ENCODE data around the gene MAN2B1. TPM values are rescaled to one million over a fixed set of nuclear protein-coding genes. Genes with fewer than 3 reads are reported as not detected.
A peak's percentile ranks its signal among the peaks of the same experiment; 100 is the strongest.

Gene MAN2B1
- total and polyA plus RNA-seq, 2 of the 13 experiments (the other 11 are each of a cell fraction or from before 2014, with no cell fraction given) = 23.6 to 23.8 TPM

DNA sequence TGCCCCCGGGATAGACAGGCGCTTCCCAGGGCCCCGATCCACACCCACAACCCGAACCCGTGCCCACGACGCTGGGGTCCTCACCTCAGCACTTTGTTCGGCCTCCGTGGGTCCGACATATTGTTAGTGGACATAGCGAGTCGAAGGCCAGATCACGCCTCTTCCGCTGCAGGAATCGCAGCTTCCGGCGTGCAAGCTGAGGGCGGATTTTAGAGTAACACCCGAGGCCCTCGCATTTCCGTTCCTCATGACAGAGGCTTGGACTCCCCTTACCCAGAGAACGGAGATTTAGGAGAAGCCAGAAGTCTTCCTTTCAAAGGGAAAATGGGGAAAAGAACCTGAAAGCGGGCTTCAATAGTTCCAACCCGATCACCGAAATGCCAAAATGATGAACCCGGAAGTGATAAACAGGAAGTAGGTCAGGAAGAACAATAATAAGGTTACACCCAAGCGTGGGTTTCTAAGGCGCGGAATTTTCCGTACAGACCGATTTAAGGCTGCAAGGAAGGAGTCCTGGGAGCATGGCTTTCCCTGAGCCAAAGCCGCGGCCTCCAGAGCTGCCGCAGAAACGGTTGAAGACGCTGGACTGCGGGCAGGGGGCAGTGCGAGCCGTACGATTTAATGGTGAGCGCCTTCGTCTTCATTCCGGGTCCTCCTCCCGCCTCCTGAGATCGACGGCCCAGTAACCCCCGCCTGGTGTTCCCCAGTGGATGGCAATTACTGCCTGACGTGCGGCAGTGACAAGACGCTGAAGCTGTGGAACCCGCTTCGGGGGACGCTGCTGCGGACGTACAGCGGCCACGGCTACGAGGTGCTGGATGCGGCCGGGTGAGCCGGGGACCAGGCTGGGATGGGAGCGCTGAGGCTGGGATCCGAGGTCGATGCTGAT lies 3.0 kb upstream of the MAN2B1 start (continued):
- TF ChIP-seq, protein P1, sequence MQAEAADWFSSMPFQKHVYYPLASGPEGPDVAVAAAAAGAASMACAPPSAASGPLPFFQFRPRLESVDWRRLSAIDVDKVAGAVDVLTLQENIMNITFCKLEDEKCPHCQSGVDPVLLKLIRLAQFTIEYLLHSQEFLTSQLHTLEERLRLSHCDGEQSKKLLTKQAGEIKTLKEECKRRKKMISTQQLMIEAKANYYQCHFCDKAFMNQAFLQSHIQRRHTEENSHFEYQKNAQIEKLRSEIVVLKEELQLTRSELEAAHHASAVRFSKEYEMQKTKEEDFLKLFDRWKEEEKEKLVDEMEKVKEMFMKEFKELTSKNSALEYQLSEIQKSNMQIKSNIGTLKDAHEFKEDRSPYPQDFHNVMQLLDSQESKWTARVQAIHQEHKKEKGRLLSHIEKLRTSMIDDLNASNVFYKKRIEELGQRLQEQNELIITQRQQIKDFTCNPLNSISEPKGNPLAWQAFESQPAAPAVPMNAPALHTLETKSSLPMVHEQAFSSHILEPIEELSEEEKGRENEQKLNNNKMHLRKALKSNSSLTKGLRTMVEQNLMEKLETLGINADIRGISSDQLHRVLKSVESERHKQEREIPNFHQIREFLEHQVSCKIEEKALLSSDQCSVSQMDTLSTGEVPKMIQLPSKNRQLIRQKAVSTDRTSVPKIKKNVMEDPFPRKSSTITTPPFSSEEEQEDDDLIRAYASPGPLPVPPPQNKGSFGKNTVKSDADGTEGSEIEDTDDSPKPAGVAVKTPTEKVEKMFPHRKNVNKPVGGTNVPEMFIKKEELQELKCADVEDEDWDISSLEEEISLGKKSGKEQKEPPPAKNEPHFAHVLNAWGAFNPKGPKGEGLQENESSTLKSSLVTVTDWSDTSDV (CRISPR knock-in tag; IDR thresholded peaks at IDR 0.05) = no peak
- no peak; the same call in 1 of the 2 replicates for TF ChIP-seq ZNF766 (CRISPR knock-in tag; IDR thresholded peaks at IDR 0.05; ENCODE audit: borderline replicate concordance)
- 0 out of 2 replicates have a peak, but pooled peaks have one; percentile 34 for TF ChIP-seq RXRA (CRISPR knock-in tag; IDR thresholded peaks at IDR 0.05)
- no peak for TF ChIP-seq TAF15 (IDR thresholded peaks at IDR 0.05; ENCODE audit: low read depth, low read length, poor library complexity, severe bottlenecking)
- no peak for TF ChIP-seq NFE2 (CRISPR knock-in tag; IDR thresholded peaks at IDR 0.05)
- TF ChIP-seq, protein P2, sequence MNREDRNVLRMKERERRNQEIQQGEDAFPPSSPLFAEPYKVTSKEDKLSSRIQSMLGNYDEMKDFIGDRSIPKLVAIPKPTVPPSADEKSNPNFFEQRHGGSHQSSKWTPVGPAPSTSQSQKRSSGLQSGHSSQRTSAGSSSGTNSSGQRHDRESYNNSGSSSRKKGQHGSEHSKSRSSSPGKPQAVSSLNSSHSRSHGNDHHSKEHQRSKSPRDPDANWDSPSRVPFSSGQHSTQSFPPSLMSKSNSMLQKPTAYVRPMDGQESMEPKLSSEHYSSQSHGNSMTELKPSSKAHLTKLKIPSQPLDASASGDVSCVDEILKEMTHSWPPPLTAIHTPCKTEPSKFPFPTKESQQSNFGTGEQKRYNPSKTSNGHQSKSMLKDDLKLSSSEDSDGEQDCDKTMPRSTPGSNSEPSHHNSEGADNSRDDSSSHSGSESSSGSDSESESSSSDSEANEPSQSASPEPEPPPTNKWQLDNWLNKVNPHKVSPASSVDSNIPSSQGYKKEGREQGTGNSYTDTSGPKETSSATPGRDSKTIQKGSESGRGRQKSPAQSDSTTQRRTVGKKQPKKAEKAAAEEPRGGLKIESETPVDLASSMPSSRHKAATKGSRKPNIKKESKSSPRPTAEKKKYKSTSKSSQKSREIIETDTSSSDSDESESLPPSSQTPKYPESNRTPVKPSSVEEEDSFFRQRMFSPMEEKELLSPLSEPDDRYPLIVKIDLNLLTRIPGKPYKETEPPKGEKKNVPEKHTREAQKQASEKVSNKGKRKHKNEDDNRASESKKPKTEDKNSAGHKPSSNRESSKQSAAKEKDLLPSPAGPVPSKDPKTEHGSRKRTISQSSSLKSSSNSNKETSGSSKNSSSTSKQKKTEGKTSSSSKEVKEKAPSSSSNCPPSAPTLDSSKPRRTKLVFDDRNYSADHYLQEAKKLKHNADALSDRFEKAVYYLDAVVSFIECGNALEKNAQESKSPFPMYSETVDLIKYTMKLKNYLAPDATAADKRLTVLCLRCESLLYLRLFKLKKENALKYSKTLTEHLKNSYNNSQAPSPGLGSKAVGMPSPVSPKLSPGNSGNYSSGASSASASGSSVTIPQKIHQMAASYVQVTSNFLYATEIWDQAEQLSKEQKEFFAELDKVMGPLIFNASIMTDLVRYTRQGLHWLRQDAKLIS (CRISPR knock-in tag; IDR thresholded peaks at IDR 0.05) = no peak
- TF ChIP-seq BORCS8-MEF2B (CRISPR knock-in tag; IDR thresholded peaks at IDR 0.05) = peak; percentile 53; the same call in 1 of the 2 replicates
- TF ChIP-seq, protein P3, sequence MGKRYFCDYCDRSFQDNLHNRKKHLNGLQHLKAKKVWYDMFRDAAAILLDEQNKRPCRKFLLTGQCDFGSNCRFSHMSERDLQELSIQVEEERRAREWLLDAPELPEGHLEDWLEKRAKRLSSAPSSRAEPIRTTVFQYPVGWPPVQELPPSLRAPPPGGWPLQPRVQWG (CRISPR knock-in tag; IDR thresholded peaks at IDR 0.05; ENCODE audit: borderline replicate concordance, low read depth) = no peak
- TF ChIP-seq, protein P4, sequence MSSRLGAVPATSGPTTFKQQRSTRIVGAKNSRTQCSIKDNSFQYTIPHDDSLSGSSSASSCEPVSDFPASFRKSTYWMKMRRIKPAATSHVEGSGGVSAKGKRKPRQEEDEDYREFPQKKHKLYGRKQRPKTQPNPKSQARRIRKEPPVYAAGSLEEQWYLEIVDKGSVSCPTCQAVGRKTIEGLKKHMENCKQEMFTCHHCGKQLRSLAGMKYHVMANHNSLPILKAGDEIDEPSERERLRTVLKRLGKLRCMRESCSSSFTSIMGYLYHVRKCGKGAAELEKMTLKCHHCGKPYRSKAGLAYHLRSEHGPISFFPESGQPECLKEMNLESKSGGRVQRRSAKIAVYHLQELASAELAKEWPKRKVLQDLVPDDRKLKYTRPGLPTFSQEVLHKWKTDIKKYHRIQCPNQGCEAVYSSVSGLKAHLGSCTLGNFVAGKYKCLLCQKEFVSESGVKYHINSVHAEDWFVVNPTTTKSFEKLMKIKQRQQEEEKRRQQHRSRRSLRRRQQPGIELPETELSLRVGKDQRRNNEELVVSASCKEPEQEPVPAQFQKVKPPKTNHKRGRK (CRISPR knock-in tag; IDR thresholded peaks at IDR 0.05) = no peak
- TF ChIP-seq ZBTB1 (CRISPR knock-in tag; IDR thresholded peaks at IDR 0.05; ENCODE audit: borderline replicate concordance) = no peak
- no peak for TF ChIP-seq ZNF562 (CRISPR knock-in tag; IDR thresholded peaks at IDR 0.05; ENCODE audit: borderline replicate concordance)
- TF ChIP-seq, protein P5, sequence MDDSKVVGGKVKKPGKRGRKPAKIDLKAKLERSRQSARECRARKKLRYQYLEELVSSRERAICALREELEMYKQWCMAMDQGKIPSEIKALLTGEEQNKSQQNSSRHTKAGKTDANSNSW (CRISPR knock-in tag; IDR thresholded peaks at IDR 0.05; ENCODE audit: borderline replicate concordance) = no peak
- TF ChIP-seq THAP11 (CRISPR knock-in tag; IDR thresholded peaks at IDR 0.05) = peak; percentile 94
- no peak for TF ChIP-seq TCF12 (IDR thresholded peaks at IDR 0.05)
- TF ChIP-seq TCF12 (CRISPR knock-in tag; IDR thresholded peaks at IDR 0.05) = no peak
- TF ChIP-seq, protein P6, sequence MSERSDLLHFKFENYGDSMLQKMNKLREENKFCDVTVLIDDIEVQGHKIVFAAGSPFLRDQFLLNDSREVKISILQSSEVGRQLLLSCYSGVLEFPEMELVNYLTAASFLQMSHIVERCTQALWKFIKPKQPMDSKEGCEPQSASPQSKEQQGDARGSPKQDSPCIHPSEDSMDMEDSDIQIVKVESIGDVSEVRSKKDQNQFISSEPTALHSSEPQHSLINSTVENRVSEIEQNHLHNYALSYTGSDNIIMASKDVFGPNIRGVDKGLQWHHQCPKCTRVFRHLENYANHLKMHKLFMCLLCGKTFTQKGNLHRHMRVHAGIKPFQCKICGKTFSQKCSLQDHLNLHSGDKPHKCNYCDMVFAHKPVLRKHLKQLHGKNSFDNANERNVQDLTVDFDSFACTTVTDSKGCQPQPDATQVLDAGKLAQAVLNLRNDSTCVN (CRISPR knock-in tag; IDR thresholded peaks at IDR 0.05; ENCODE audit: borderline replicate concordance) = no peak
- TF ChIP-seq, protein P7, sequence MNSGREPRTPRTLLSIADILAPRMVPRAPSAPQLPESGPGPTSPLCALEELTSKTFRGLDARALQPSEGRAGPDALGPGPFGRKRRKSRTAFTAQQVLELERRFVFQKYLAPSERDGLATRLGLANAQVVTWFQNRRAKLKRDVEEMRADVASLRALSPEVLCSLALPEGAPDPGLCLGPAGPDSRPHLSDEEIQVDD (CRISPR knock-in tag; IDR thresholded peaks at IDR 0.05; ENCODE audit: borderline replicate concordance) = no peak

All from HepG2 (cell line).